DMS79 treated with DMSO at 0.1 percent for 48 hours (cell line): Measurements from ENCODE around the gene TRPM5.

Experiments used
- DNase-seq: peaks from one replicate; lab custom pipeline; 2025; lab: John Stamatoyannopoulos, UW

The TRPM5 gene

GRCh38 chr11:2402890-2403645 lies 41.2 kb downstream of the TRPM5 start:
- DNase-seq = no peak

GRCh38 chr11:2402106-2402505 lies 42.2 kb downstream of the TRPM5 start:
- no peak for DNase-seq

GRCh38 chr11:2401436-2401984 lies 42.8 kb downstream of the TRPM5 start:
- no peak for DNase-seq

- no peak for DNase-seq
Observed at GRCh38 chr11:2400762-2401435, 43.4 kb downstream of the TRPM5 start.

GRCh38 chr11:2400069-2400761 lies 44.1 kb downstream of the TRPM5 start, which contains the start of gene TSSC4:
Gene TSSC4 (plus strand): TSS chr11:2400750. CDS start chr11:2402634, 1,884 bp downstream.
- peak; percentile 89 for DNase-seq

- no peak for DNase-seq
Observed at GRCh38 chr11:2399488-2400068, 44.7 kb downstream of the TRPM5 start.

GRCh38 chr11:2398664-2399355 lies 45.5 kb downstream of the TRPM5 start:
- no peak for DNase-seq

- DNase-seq = no peak
Observed at GRCh38 chr11:2397005-2397404, 47.3 kb downstream of the TRPM5 start.

- no peak for DNase-seq
Observed at GRCh38 chr11:2396471-2396870, 47.8 kb downstream of the TRPM5 start.

- no peak for DNase-seq
Observed at GRCh38 chr11:2395856-2396255, 48.5 kb downstream of the TRPM5 start.

GRCh38 chr11:2395211-2395730 lies 49.0 kb downstream of the TRPM5 start:
- DNase-seq = no peak

GRCh38 chr11:2394818-2395105 lies 49.6 kb downstream of the TRPM5 start:
- no peak for DNase-seq
